Smooth muscle cell of the brain vasculature (primary cell): Measurements from ENCODE around the gene C12orf56.
A peak's percentile ranks its signal among the peaks of the same experiment; 100 is the strongest.
"Not testable (repeated sequence)": the region's sequence is repeated elsewhere in the genome, so short reads cannot be mapped to it uniquely, and the experiment has no call there.

Experiments
- DNase-seq: peaks from one replicate; pipeline ENCODE4 v3.0.0-alpha.2; 2012; ENCODE audit warnings: low read depth, low spot score

C12orf56 gene

DNA sequence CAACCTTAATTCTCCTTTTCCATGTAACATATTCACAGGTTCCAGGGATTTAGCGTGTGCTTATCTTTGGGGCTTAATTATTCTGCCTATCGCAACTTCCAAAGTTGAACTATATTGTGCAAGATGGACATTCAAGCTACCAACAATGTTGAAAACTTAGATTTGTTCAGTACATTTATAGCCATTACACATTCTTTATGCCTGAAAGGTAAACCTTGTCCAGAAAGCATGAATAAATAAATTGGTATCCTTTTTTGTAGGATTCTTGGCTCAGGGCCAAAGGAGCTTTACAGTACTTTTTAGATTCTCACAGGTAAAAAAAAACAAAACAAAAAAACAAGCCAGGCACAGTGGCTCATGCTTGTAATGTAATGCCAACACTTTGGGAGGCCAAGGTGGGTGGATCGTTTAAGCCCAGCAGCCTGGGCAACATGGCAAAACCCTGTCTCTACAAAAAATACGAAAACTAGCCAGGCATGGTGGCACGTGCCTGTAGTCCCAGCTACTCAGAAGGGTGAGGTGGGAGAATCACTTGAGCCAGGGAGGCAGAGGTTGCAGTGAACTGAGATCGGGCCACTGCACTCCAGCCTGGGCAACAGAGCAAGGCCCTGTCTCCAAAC, 3.3 kb downstream of the C12orf56 start:
- DNase-seq, result no peak

- no peak for DNase-seq
These were observed 5.1 kb downstream of the C12orf56 start for GRCh38 chr12:64385468-64385867.

GRCh38 chr12:64385019-64385418, 5.5 kb downstream of the C12orf56 start:
- DNase-seq, result no peak

DNA sequence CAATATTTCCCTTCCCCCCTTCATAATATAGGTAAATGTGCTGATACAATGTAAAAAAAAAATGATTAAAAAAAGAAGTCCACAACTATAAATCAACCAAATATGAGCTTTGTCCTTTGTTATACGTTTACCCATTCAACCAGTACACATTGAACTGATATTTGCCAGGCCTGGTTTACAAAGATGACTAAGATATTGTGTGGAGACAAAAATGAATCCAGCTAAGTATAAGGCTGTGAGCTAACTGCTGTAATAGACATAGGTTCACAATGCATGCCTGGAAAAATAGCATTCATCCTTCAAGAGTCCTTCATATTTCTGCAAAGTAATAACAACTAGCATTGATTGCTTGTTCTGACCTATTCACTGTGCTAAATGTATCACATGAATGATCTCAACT, 6.9 kb downstream of the C12orf56 start:
- no peak for DNase-seq

- DNase-seq, result no peak
These were observed 27.7 kb downstream of the C12orf56 start for GRCh38 chr12:64362721-64363305.

DNA sequence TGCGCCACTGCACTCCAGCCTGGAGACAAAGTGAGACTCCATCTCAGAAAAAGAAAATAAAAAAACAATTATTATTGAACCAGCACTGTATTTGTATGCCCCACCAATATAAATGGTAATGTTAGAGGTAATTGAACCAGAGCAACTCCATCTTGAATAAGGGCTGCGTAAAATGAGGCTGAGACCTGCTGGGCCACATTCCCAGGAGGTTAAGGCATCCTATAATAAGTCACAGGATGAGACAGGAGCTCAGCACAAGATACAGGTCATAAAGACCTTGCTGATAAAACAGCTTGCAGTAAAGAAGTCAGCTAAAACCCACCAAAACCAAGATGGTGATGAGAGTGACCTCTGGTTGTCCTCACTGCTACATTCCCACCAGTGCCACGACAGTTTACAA, 29.4 kb downstream of the C12orf56 start:
- DNase-seq, result not testable (repeated sequence)

DNA sequence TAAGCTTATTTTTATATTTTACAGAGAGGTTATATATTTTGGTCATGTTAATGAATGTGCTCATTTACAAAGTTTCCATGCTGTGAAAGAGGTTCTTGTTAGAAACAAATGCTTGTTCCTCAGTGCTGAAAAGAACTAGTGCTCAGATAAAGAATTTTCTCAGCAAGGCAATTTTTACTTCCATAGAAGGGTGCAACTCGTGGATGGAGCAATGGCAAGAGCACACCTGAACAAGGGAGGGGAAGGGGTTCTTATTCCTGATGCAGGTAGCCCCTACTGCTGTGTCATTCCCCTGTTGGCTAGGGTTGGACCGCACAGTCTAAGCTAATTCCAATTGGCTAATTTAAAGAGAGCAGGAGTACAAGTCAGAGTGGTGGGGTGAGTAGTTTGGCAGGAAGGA, 34.3 kb downstream of the C12orf56 start:
- DNase-seq, result not testable (repeated sequence)

- no peak for DNase-seq
These were observed 38.4 kb downstream of the C12orf56 start for GRCh38 chr12:64352181-64352580.

GRCh38 chr12:64351265-64351664, 39.3 kb downstream of the C12orf56 start:
- no peak for DNase-seq

GRCh38 chr12:64347630-64348029, 42.9 kb downstream of the C12orf56 start:
- no peak for DNase-seq

- DNase-seq, result not testable (repeated sequence)
These were observed 45.9 kb downstream of the C12orf56 start for GRCh38 chr12:64344631-64345030.

- DNase-seq, result not testable (repeated sequence)
These were observed 50.0 kb downstream of the C12orf56 start for GRCh38 chr12:64340546-64340945.

- no peak for DNase-seq
These were observed 54.6 kb downstream of the C12orf56 start for GRCh38 chr12:64335886-64336466.

GRCh38 chr12:64332938-64333337, 57.6 kb downstream of the C12orf56 start:
- DNase-seq, result no peak

DNA sequence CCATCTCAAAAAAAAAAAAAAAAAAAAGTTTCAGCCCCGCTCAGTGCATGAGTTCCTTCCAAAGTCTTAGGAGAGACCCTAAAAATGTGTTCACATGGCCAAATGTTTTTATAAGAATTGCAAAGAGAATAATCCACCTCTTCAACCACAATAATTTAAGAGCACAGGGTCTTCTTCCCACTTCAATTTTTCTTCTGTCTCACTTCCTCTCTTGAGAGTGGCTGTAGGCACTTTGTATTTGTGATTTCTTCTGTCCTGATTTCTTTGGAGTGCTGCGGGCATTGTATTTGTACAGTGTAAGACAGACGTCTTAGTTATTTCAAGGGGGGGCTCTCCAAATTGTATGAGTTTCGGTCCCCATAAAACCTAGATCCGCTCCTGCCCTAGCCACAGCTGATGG, 58.3 kb downstream of the C12orf56 start:
- no peak for DNase-seq

- DNase-seq, result not testable (repeated sequence)
These were observed 61.4 kb downstream of the C12orf56 start for GRCh38 chr12:64329031-64329710.

DNA sequence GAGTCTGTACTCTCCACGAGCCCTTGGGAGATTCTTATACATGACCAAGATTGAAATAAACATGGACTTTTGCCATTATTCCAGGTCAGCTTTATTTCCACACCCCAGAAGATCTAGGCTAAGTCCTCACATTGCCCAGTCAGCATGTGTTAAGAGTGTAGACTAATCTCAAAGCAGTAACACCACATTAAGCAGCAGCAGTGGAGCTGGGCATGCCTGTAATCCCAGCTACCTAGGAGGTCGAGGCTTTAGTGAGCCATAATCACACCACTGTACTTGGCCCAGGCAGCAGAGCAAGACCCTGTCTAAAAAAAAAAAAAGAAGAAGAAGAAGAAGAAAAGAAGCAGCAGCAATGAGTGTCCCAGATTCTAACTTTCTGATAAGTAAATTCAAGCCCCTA, 65.5 kb downstream of the C12orf56 start:
- no peak for DNase-seq

- DNase-seq, result no peak
These were observed 66.9 kb downstream of the C12orf56 start for GRCh38 chr12:64323476-64324225.

GRCh38 chr12:64323006-64323405, 67.6 kb downstream of the C12orf56 start:
- no peak for DNase-seq

DNA sequence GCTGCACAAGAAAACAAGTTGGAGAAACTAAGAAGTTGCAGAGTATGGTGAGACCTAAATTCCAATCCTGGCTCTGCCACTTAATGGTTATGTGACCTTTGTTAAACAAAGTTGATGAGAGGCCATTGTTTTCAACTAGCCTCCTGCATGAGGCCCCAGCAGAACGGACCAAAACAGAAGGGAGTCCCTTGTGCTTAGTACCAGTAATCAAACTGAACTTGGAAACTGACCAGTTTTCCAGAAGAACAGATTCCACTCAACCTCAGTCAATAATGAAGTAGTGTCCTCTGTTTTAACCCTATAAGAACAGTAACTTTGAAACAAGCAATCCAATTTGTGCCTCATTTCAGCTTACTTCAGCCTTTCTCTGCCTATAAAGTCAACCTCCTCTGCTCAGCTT, 69.9 kb downstream of the C12orf56 start:
- DNase-seq, result peak; percentile 7

DNA sequence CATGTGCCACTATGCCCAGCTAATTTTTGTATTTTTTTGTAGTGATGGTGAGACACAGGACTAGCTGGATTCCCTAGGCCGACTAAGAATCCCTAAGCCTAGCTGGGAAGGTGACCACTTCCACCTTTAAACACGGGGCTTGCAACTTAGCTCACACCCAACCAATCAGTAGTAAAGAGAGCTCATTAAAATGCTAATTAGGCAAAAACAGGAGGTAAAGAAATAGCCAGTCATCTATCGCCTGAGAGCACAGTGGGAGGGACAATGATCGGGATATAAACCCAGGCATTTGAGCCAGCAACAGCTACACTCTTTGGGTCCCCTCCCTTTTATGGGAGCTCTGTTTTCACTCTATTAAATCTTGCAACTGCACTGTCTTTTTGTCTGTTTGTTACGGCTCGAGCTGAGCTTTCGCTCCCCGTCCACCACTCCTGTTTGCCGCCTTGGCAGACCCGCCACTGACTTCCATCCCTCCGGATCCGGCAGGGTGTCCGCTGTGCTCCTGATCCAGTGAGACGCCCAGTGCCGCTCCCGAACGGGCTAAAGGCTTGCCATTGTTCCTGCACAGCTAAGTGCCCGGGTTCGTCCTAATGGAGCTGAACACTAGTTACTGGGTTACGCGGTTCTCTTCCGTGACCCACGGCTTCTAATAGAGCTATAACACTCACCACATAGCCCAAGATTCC, 70.9 kb downstream of the C12orf56 start:
- DNase-seq, result not testable (repeated sequence)
